K562 (cell line): ENCODE results near the gene FAM168B. TPM values are rescaled to one million over a fixed set of nuclear protein-coding genes. Genes with fewer than 3 reads are reported as not detected.
A peak's percentile ranks its signal among the peaks of the same experiment; 100 is the strongest.

Experiments
- ATAC-seq: fragments of 200-7000 bp; cut with Tn5 transposase; 3 replicates; pipeline ENCODE4 v1.9.1; 2020; ENCODE audit warnings: moderate library complexity
- BruUV-seq: library from RNA; stranded (reverse); fragments of 400-500 nt; replicated peaks from 2 replicates; lab custom pipeline; 2021; lab: Mats Ljungman, UMichigan
- CTCF ChIA-PET: fragments of 300-600 bp; formaldehyde crosslinking; extraction: SDS; loops from one replicate; lab custom pipeline; 2021; ENCODE audit warnings: low intra/inter-chr PET ratio; lab: Yijun Ruan, JAX
- POLR2A ChIA-PET: fragments of 300-600, 350-650 bp; sonication (Branson Sonifier 250); formaldehyde crosslinking; extraction: SDS; loops from one replicate; lab custom pipeline; 2021; ENCODE audit warnings: antibody characterized with exemption, inconsistent platforms; lab: Yijun Ruan, JAX
- DNase-seq, 4 experiments: peaks; one replicate each; pipeline versions ENCODE4 v3.0.0 to v3.0.0-alpha.2; 2011 to 2018; ENCODE audit warnings: low spot score in 3 of 4, mixed read lengths in 3 of 4; ENCODE audit errors: extremely low read depth in 1 of 4
- FAIRE-seq: peaks from 2 replicates; lab custom pipeline; 2011; peaks lifted over from hg19 to GRCh38; lab: Jason Lieb, UNC
- H2AFZ ChIP-seq: 2 replicates; pipeline ENCODE4 v1.6.0; 2011; ENCODE audit warnings: low read depth, low read length, control low read depth, inconsistent platforms
- H3K27ac ChIP-seq: fragments of 200-600 bp; 3 replicates; pipeline ENCODE4 v1.8.0; 2011; ENCODE audit warnings: low read depth, mild to moderate bottlenecking, control low read depth, inconsistent platforms, low read length, moderate library complexity, mixed read lengths; ENCODE audit errors: extremely low read depth
- H3K27me3 ChIP-seq, 2 experiments: fragments of 300-600 bp in 1 of 2; 2 replicates in 1 of 2; 3 replicates in 1 of 2; pipeline versions ENCODE4 v1.6.0 to v1.8.0; 2011; ENCODE audit warnings: inconsistent platforms in 2 of 2, low read length in 2 of 2, mild to moderate bottlenecking in 1 of 2, mixed read lengths in 1 of 2, moderate library complexity in 1 of 2; ENCODE audit not compliant: control insufficient read depth in 2 of 2, insufficient read depth in 2 of 2
- H3K36me3 ChIP-seq: fragments of 300-600 bp; 3 replicates; pipeline ENCODE4 v1.8.0; 2011; ENCODE audit warnings: mild to moderate bottlenecking, low read length, inconsistent platforms; ENCODE audit not compliant: control insufficient read depth, insufficient read depth
- H3K4me1 ChIP-seq, 2 experiments: fragments of 200-600 bp in 1 of 2; replicated peaks in 1 of 2; 2 replicates in 1 of 2; 3 replicates in 1 of 2; pipeline versions ENCODE4 v1.5.1 to v1.8.0; 2011; ENCODE audit warnings: inconsistent platforms in 2 of 2, low read length in 2 of 2, mild to moderate bottlenecking in 1 of 2, mixed read lengths in 1 of 2, moderate library complexity in 1 of 2; ENCODE audit not compliant: control insufficient read depth in 2 of 2, insufficient read depth in 2 of 2
- H3K4me2 ChIP-seq: 2 replicates; pipeline ENCODE4 v1.6.1; 2011; ENCODE audit warnings: low read length, control low read depth, inconsistent platforms, mixed read lengths; ENCODE audit not compliant: insufficient read depth
- H3K4me3 ChIP-seq: fragments of 200-600 bp; sonication (generic), shearing (Covaris generic); 2 replicates; pipeline ENCODE4 v1.5.1; 2016; ENCODE audit warnings: control low read depth, inconsistent platforms
- H3K79me2 ChIP-seq: fragments of 200-600 bp; 3 replicates; pipeline ENCODE4 v1.8.0; 2011; ENCODE audit warnings: low read length, inconsistent platforms; ENCODE audit not compliant: control insufficient read depth, insufficient read depth
- H3K9ac ChIP-seq, 2 experiments: 2 replicates each; pipeline versions ENCODE4 v1.6.0 to v1.6.1; 2011; ENCODE audit warnings: low read depth in 2 of 2, low read length in 2 of 2, control low read depth in 1 of 2, inconsistent platforms in 1 of 2, mild to moderate bottlenecking in 1 of 2, mixed read lengths in 1 of 2; ENCODE audit not compliant: insufficient read depth in 1 of 2
- H3K9me1 ChIP-seq: one replicate; pipeline ENCODE4 v1.6.0; 2011; ENCODE audit warnings: inconsistent platforms, mild to moderate bottlenecking, low read length, moderate library complexity; ENCODE audit not compliant: control insufficient read depth, insufficient read depth
- H3K9me3 ChIP-seq: replicated peaks from 2 replicates; pipeline ENCODE4 v1.5.1; 2011; ENCODE audit warnings: low read depth, low read length, inconsistent platforms; ENCODE audit not compliant: control insufficient read depth, insufficient read depth
- H4K20me1 ChIP-seq: replicated peaks from 2 replicates; pipeline ENCODE4 v1.6.1; 2011; ENCODE audit warnings: low read length, inconsistent platforms, mixed read lengths; ENCODE audit not compliant: control insufficient read depth, insufficient read depth
- E2F5 ChIP-seq: sonication (generic); formaldehyde crosslinking; IDR thresholded peaks from 2 replicates; pipeline ENCODE4 v1.8.0; 2022; ENCODE audit warnings: mild to moderate bottlenecking, missing genetic modification reagents
- EGR1 ChIP-seq: fragments of 450-650 bp; conservative IDR thresholded peaks from 2 replicates; pipeline ENCODE4 v1.6.1; 2017; ENCODE audit warnings: mild to moderate bottlenecking
- ELF4 ChIP-seq: fragments of 450-650 bp; formaldehyde crosslinking; IDR thresholded peaks from 2 replicates; pipeline ENCODE4 v1.4.0; 2022; ENCODE audit warnings: missing genetic modification characterization
- KHSRP ChIP-seq: fragments of 450-650 bp; IDR thresholded peaks from 2 replicates; pipeline ENCODE4 v1.6.1; 2017
- KLF1 ChIP-seq: fragments of 450-650 bp; IDR thresholded peaks from 2 replicates; pipeline ENCODE4 v1.6.1; 2016; ENCODE audit warnings: missing genetic modification characterization, missing compliant biosample characterization
- SRSF3 ChIP-seq: fragments of 200-400 bp; formaldehyde crosslinking; IDR thresholded peaks from 2 replicates; pipeline ENCODE4 v1.6.1; 2016; ENCODE audit warnings: mild to moderate bottlenecking, low read length, moderate library complexity; ENCODE audit not compliant: insufficient read depth
- TAF15 ChIP-seq: fragments of 200-400 bp; formaldehyde crosslinking; IDR thresholded peaks from 2 replicates; pipeline ENCODE4 v1.6.1; 2017; ENCODE audit warnings: mild to moderate bottlenecking, low read depth, low read length, moderate library complexity
- ZBED1 ChIP-seq: IDR thresholded peaks from 2 replicates; pipeline ENCODE4 v1.6.1; 2014
- ZBTB2 ChIP-seq: fragments of 450-650 bp; IDR thresholded peaks from 2 replicates; pipeline ENCODE4 v1.6.1; 2016; ENCODE audit warnings: antibody characterized with exemption
- ZFP36 ChIP-seq: fragments of 150-350 bp; IDR thresholded peaks from 2 replicates; pipeline ENCODE4 v1.6.1; 2018; ENCODE audit warnings: low read length, low read depth; ENCODE audit not compliant: partially characterized antibody
- ZFX ChIP-seq: sonication (generic); formaldehyde crosslinking; IDR thresholded peaks from 2 replicates; pipeline ENCODE4 v1.8.0; 2022; ENCODE audit warnings: mild to moderate bottlenecking, missing genetic modification reagents, moderate library complexity
- ZNF121 ChIP-seq: sonication (generic); formaldehyde crosslinking; conservative IDR thresholded peaks from 2 replicates; pipeline ENCODE4 v1.8.0; 2022; ENCODE audit warnings: missing genetic modification reagents
- ZNF184 ChIP-seq: sonication (generic); formaldehyde crosslinking; IDR thresholded peaks from 2 replicates; pipeline ENCODE4 v1.5.0; 2020; ENCODE audit warnings: missing genetic modification reagents
- ZNF778 ChIP-seq: fragments of 450-650 bp; formaldehyde crosslinking; IDR thresholded peaks from 2 replicates; pipeline ENCODE4 v1.4.0; 2020; ENCODE audit warnings: mild to moderate bottlenecking, moderate library complexity
- WGBS: fragments of 100-300 bp; shearing (Covaris generic); methylation state at CpG from one replicate; pipeline ENCODE4 v1.1.6; 2016; ENCODE audit warnings: low coverage, mixed read lengths; ENCODE audit not compliant: insufficient coverage; ENCODE audit errors: missing lambda C conversion rate; 5-methylcytosine and 5-hydroxymethylcytosine counted together
- in situ Hi-C: fragments of 300-500 bp; cut with MboI; formaldehyde crosslinking; loops from 4 replicates; pipeline ENCODE4 v1.15.0; 2018; ENCODE audit warnings: inconsistent platforms, mixed read lengths
- intact Hi-C: fragments of 100-400 bp; cut with micrococcal nuclease; formaldehyde crosslinking; loops from 2 replicates; pipeline ENCODE4 v1.14.2; 2022
- polyA plus RNA-seq, 8 experiments: library from polyadenylated mRNA; depleted of rRNA in 4 of 8; stranded (reverse) in 5 of 8; unstranded in 3 of 8; fragments of >200 nt; fragmentation: Nextera tagmentation in 2 of 8; fragmentation: Illumina TruSeq in 1 of 8; extraction: Ambion mirVana in 2 of 8; extraction: Trizol in 1 of 8; gene quantifications; 2 replicates each; pipeline versions ENCODE4 v1.2.1 to v1.2.3, GENCODE V29; 2011 to 2014; ENCODE audit warnings: inconsistent platforms in 1 of 8, missing spikeins in 1 of 8
- total RNA-seq, 7 experiments: library from RNA; depleted of rRNA in 6 of 7; stranded (reverse); fragments of >200 nt in 6 of 7; fragmentation: Illumina TruSeq in 2 of 7; extraction: Trizol in 2 of 7; gene quantifications; 2 replicates each; pipeline versions ENCODE4 v1.2.1 to v1.2.3, GENCODE V29; 2011 to 2021; ENCODE audit warnings: low replicate concordance in 1 of 7
- TF ChIP-seq, protein P1 (sequence below): fragments of 450-650 bp; IDR thresholded peaks from 2 replicates; pipeline ENCODE4 v1.7.1; 2018; ENCODE audit warnings: mild to moderate bottlenecking, low read depth; ENCODE audit not compliant: partially characterized antibody
- TF ChIP-seq, protein P2 (sequence below): fragments of 250-450 bp; sonication (Bioruptor Pico); IDR thresholded peaks from 2 replicates; pipeline ENCODE4 v1.8.0; 2022; ENCODE audit warnings: moderate library complexity, mild to moderate bottlenecking, inconsistent platforms

The FAM168B gene
- total and polyA plus RNA-seq, 9 of the 15 experiments (the other 6 are each of a cell fraction or from before 2014, with no cell fraction given) = 3.3 to 76.0 (median 46.1) TPM

GRCh38 chr2:131105156-131105949 is 12.1 kb upstream of the FAM168B start, which contains the start of gene PLEKHB2:
TSS of gene PLEKHB2 (plus strand) at chr2:131105336. CDS start at chr2:131120942, 15,606 bp downstream.
- ATAC-seq = peak; percentile 86
- Histone ChIP-seq H3K4me3 (peak within 1 kb of the TSS; percentile 69), H4K20me1 (peaks cover 9% of the 10 kb centered on the region), H3K4me1 (peaks cover 10 to 26% of the 10 kb centered on the region in 2 experiments; a peak in 4 of 5 replicates), H3K27me3 (no peaks in the 10 kb centered on the region), H3K9ac (peak within 1 kb of the TSS; percentile 84 to 99), H3K36me3 (peaks cover 25% of the 10 kb centered on the region; the same call in 2 of the 3 replicates), H2AFZ (peak within 1 kb of the TSS; percentile 83), H3K9me1 (no peaks in the 10 kb centered on the region), H3K27ac (peak within 1 kb of the TSS; percentile 90), H3K79me2 (peaks cover 51% of the 10 kb centered on the region), H3K9me3 (no peaks in the 10 kb centered on the region), H3K4me2 (peak within 1 kb of the TSS; percentile 98)
- 1% methylated on average over 39 of the region's 66 CpGs for WGBS
- intact Hi-C loops (no loop called here), in situ Hi-C loops (no loop called here)
- peak; percentile 71 for FAIRE-seq
- POLR2A ChIA-PET = interaction anchor here (0.5 to 4.4 kb wide), 3 partner anchors 8 to 74 kb away, joined by 4 to 35 read pairs (median 9); partner anchors contain the start of gene FAM168B
- peak; percentile 95 to 96 (median 96) for DNase-seq
- no TSS peak for BruUV-seq
- CTCF ChIA-PET = interaction anchor here (0.6 kb wide), 1 partner anchor 11 kb away, joined by 3 read pairs; no protein-coding TSS in a partner anchor
- TF ChIP-seq ZFX (CRISPR knock-in tag) (peak; percentile 0; the same call in 1 of the 2 replicates), ZNF184 (no peak), ZBTB2 (peak; percentile 89), EGR1 (0 out of 2 replicates have a peak, but pooled peaks have one; percentile 54), SRSF3 (no peak), ZNF121 (CRISPR knock-in tag) (no peak), KLF1 (tag) (no peak), ELF4 (no peak), TAF15 (no peak), ZNF778 (CRISPR knock-in tag) (no peak), ZBED1 (peak; percentile 37; the same call in 1 of the 2 replicates), KHSRP (0 out of 2 replicates have a peak, but pooled peaks have one; percentile 36), ZFP36 (no peak), E2F5 (CRISPR knock-in tag) (no peak)
- TF ChIP-seq, protein P1, sequence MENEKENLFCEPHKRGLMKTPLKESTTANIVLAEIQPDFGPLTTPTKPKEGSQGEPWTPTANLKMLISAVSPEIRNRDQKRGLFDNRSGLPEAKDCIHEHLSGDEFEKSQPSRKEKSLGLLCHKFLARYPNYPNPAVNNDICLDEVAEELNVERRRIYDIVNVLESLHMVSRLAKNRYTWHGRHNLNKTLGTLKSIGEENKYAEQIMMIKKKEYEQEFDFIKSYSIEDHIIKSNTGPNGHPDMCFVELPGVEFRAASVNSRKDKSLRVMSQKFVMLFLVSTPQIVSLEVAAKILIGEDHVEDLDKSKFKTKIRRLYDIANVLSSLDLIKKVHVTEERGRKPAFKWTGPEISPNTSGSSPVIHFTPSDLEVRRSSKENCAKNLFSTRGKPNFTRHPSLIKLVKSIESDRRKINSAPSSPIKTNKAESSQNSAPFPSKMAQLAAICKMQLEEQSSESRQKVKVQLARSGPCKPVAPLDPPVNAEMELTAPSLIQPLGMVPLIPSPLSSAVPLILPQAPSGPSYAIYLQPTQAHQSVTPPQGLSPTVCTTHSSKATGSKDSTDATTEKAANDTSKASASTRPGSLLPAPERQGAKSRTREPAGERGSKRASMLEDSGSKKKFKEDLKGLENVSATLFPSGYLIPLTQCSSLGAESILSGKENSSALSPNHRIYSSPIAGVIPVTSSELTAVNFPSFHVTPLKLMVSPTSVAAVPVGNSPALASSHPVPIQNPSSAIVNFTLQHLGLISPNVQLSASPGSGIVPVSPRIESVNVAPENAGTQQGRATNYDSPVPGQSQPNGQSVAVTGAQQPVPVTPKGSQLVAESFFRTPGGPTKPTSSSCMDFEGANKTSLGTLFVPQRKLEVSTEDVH = no peak
- TF ChIP-seq, protein P2, sequence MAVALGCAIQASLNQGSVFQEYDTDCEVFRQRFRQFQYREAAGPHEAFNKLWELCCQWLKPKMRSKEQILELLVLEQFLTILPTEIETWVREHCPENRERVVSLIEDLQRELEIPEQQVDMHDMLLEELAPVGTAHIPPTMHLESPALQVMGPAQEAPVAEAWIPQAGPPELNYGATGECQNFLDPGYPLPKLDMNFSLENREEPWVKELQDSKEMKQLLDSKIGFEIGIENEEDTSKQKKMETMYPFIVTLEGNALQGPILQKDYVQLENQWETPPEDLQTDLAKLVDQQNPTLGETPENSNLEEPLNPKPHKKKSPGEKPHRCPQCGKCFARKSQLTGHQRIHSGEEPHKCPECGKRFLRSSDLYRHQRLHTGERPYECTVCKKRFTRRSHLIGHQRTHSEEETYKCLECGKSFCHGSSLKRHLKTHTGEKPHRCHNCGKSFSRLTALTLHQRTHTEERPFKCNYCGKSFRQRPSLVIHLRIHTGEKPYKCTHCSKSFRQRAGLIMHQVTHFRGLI (CRISPR knock-in tag) = no peak
